Upper lobe of left lung (tissue), 4 donors: ENCODE measurements around the gene HTR2A.

ENCODE experiments used
- EP300 ChIP-seq, 4 donors: sonication (generic); formaldehyde crosslinking; IDR thresholded peaks; one replicate each; pipeline ENCODE4 v1.5.1; 2017; ENCODE audit warnings: antibody characterized with exemption in 4 of 4, control low read depth in 2 of 4
- POLR2A ChIP-seq, 4 donors: fragments of 450-650 bp; IDR thresholded peaks; one replicate each; pipeline ENCODE4 v1.5.1; 2016 to 2017; ENCODE audit warnings: antibody characterized with exemption in 4 of 4, mild to moderate bottlenecking in 2 of 4
- POLR2AphosphoS5 ChIP-seq, 2 donors: sonication (generic); formaldehyde crosslinking; IDR thresholded peaks; one replicate each; pipeline ENCODE4 v1.5.1; 2017; ENCODE audit warnings: antibody characterized with exemption in 2 of 2
- TF ChIP-seq, protein P1 (sequence below), 6 experiments: fragments of 450-650 bp in 4 of 6; fragments of 200-600 bp in 2 of 6; sonication (generic) in 2 of 6; IDR thresholded peaks; one replicate each; pipeline ENCODE4 v1.5.1; 2016 to 2019; ENCODE audit warnings: antibody characterized with exemption in 6 of 6

DNA sequence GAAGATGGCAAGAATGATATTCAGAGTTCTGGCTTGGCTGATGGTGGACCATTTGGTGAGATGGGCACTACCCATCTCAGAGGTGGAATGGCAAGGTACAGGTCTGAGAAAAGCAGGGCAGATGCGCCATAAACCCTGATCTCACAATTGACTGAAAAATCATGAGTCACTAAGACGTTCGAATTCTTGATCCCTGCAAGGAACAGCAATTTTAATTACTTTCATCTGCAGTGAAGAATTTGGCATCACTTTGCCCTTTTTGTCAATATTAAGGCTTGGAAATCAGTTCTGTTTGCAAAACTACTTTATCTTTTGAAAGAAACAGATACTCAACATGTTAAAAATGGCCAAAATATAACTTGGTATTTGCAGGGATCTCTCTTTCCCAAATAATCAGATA, 38.1 kb downstream of the HTR2A start:
- TF ChIP-seq, protein P1, sequence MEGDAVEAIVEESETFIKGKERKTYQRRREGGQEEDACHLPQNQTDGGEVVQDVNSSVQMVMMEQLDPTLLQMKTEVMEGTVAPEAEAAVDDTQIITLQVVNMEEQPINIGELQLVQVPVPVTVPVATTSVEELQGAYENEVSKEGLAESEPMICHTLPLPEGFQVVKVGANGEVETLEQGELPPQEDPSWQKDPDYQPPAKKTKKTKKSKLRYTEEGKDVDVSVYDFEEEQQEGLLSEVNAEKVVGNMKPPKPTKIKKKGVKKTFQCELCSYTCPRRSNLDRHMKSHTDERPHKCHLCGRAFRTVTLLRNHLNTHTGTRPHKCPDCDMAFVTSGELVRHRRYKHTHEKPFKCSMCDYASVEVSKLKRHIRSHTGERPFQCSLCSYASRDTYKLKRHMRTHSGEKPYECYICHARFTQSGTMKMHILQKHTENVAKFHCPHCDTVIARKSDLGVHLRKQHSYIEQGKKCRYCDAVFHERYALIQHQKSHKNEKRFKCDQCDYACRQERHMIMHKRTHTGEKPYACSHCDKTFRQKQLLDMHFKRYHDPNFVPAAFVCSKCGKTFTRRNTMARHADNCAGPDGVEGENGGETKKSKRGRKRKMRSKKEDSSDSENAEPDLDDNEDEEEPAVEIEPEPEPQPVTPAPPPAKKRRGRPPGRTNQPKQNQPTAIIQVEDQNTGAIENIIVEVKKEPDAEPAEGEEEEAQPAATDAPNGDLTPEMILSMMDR (IDR thresholded peaks at IDR 0.05) = no peak
- TF ChIP-seq POLR2AphosphoS5 (IDR thresholded peaks at IDR 0.05) (no peak), EP300 (IDR thresholded peaks at IDR 0.05) (no peak), POLR2A (IDR thresholded peaks at IDR 0.05) (no peak)
